Panc1 (cell line): ENCODE results near the gene SLC26A11.

ENCODE experiments used
- CTCF ChIP-seq: fragments of 450-650 bp; IDR thresholded peaks from 2 replicates; pipeline ENCODE4 v1.5.1; 2017; ENCODE audit warnings: mild to moderate bottlenecking
- POLR2AphosphoS5 ChIP-seq: IDR thresholded peaks from 2 replicates; pipeline ENCODE4 v1.6.1; 2012; ENCODE audit warnings: mild to moderate bottlenecking, low read depth, low read length, moderate library complexity
- REST ChIP-seq, 2 experiments: IDR thresholded peaks; 2 replicates each; pipeline ENCODE4 v1.6.1; 2011 to 2012; ENCODE audit warnings: low read depth in 2 of 2, control low read depth in 1 of 2, low read length in 1 of 2, mild to moderate bottlenecking in 1 of 2, moderate library complexity in 1 of 2; ENCODE audit not compliant: insufficient read depth in 1 of 2
- SIN3A ChIP-seq: IDR thresholded peaks from 2 replicates; pipeline ENCODE4 v1.6.1; 2012; ENCODE audit warnings: low read depth, mild to moderate bottlenecking, low read length, moderate library complexity, borderline replicate concordance; ENCODE audit not compliant: insufficient read depth

GRCh38 chr17:80253631-80254395 lies 33.6 kb downstream of the SLC26A11 start:
- no peak for TF ChIP-seq CTCF
- no peak for TF ChIP-seq POLR2AphosphoS5
- no peak for TF ChIP-seq SIN3A
- no peak for TF ChIP-seq REST (IDR thresholded peaks at IDR 0.05; ENCODE audit: insufficient read depth in 1 of 2, low read depth in 2 of 2, low read length in 1 of 2)
